Measurements from ENCODE around the gene RNF144B.
"Not testable (repeated sequence)": the region's sequence is repeated elsewhere in the genome, so short reads cannot be mapped to it uniquely, and the experiment has no call there.

The RNF144B gene

DNA sequence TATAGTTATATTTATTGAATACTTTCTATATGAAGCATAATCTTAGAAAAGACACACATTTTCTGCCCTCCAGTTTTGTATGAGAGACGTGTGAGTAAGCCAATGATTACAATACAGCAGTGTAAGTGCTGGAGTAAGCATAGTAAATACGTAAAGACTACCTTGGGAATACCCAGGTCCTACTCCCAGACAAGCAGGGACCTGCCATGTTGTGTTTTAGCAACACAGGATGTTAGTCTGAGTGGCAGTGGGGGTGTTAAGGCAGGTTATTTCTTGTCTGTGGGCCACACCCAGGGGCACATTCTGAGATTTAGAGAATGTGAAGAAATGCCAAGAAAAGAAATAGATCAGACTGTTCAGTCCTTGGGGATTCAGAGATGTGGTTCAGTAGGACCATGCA lies 34.3 kb upstream of the RNF144B start:
- no peak overlapping the region for H3K4me3 ChIP-seq (ENCODE audit: low read depth, low read length)
- no peak for TF ChIP-seq CTCF (IDR thresholded peaks at IDR 0.05; ENCODE audit: insufficient read depth, low read length, missing control alignments)
- ChIA-PET CTCF (no interaction called here), POLR2A (no interaction called here)
- DNase-seq (ENCODE audit: low read depth, low spot score): no peak

GRCh38 chr6:18353251-18353650 lies 33.9 kb upstream of the RNF144B start:
- TF ChIP-seq CTCF (IDR thresholded peaks at IDR 0.05; ENCODE audit: insufficient read depth, low read length, missing control alignments): no peak
- ChIA-PET POLR2A (no interaction called here), CTCF (no interaction called here)
- no peak overlapping the region for H3K4me3 ChIP-seq (ENCODE audit: low read depth, low read length)
- DNase-seq (ENCODE audit: low read depth, low spot score): no peak

- POLR2A ChIA-PET; DNase-seq (ENCODE audit: low read depth, low spot score); H3K4me3 ChIP-seq (ENCODE audit: low read depth, low read length); CTCF ChIA-PET: not testable (repeated sequence)
These were observed 29.6 kb upstream of the RNF144B start for GRCh38 chr6:18357546-18357945.

- TF ChIP-seq CTCF (IDR thresholded peaks at IDR 0.05; ENCODE audit: insufficient read depth, low read length, missing control alignments): no peak
- H3K4me3 ChIP-seq (ENCODE audit: low read depth, low read length): no peak overlapping the region
- ChIA-PET POLR2A (no interaction called here), CTCF (interaction anchor here (1.5 to 2.0 kb wide), 2 partner anchors 13 to 144 kb away, joined by 4 to 6 read pairs; no protein-coding TSS in a partner anchor)
- no peak for DNase-seq (ENCODE audit: low read depth, low spot score)
These were observed 27.8 kb upstream of the RNF144B start for GRCh38 chr6:18359237-18359885.

DNA sequence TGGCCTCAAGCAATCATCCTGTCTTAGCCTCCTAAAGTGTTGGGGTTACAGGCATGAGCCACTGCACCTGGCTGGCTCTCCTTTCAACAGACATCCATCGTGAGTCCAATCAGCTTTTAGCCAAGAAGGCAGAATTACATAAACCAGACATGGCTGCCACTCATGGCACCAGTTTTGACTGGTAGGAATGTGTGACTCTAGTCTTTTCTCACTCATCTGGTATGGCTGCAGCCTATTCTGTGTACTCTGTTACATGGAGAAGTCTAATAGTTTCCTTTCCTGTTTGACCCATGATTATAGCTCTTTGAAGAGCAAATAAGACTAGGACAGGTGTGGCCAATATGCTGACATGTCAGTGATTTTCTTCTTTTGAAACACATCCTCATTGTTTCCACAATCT lies 27.0 kb upstream of the RNF144B start:
- CTCF ChIA-PET: interaction anchor here (0.5 to 2.0 kb wide), 4 partner anchors 14 to 143 kb away, joined by 3 to 6 read pairs (median 4); no protein-coding TSS in a partner anchor
- no peak overlapping the region for H3K4me3 ChIP-seq (ENCODE audit: low read depth, low read length)
- POLR2A ChIA-PET: no interaction called here
- TF ChIP-seq CTCF (IDR thresholded peaks at IDR 0.05; ENCODE audit: insufficient read depth, low read length, missing control alignments): no peak
- DNase-seq (ENCODE audit: low read depth, low spot score): no peak

GRCh38 chr6:18362058-18362561 lies 25.0 kb upstream of the RNF144B start:
- peak; percentile 92 for DNase-seq (ENCODE audit: low read depth, low spot score)
- CTCF ChIA-PET: interaction anchor here (0.6 kb wide), 1 partner anchor 25 kb away, joined by 4 read pairs; the partner anchor contains the start of gene RNF144B
- POLR2A ChIA-PET: no interaction called here
- no peak overlapping the region for H3K4me3 ChIP-seq (ENCODE audit: low read depth, low read length)
- TF ChIP-seq CTCF (IDR thresholded peaks at IDR 0.05; ENCODE audit: insufficient read depth, low read length, missing control alignments): no peak

DNA sequence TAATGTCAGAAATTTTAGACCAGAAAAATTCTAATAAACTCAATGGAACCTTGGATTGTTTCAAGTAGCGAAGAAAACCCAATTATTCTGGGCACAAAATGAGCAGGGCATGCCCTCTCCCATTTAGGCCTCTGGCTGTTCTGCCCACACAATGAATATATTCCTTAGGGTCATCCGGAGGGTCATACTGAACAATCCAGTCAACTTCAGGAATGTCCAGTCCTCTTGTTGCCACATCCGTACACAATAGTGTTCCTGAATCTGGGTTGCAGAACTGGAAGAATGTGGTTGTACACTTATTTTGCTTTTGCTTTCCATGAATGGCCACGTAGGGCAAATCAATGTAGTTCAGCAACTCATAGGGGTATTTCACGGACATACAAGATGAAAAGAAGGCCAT lies 23.4 kb upstream of the RNF144B start:
- TF ChIP-seq CTCF (IDR thresholded peaks at IDR 0.05; ENCODE audit: insufficient read depth, low read length, missing control alignments): no peak
- no peak for DNase-seq (ENCODE audit: low read depth, low spot score)
- CTCF ChIA-PET: no interaction called here
- no peak overlapping the region for H3K4me3 ChIP-seq (ENCODE audit: low read depth, low read length)
- POLR2A ChIA-PET: no interaction called here

GRCh38 chr6:18364561-18364960 lies 22.6 kb upstream of the RNF144B start:
- CTCF ChIA-PET; DNase-seq (ENCODE audit: low read depth, low spot score); POLR2A ChIA-PET; H3K4me3 ChIP-seq (ENCODE audit: low read depth, low read length): not testable (repeated sequence)

All from AG04449 (cell line).